ENCODE data around the gene SMYD3.

DNA sequence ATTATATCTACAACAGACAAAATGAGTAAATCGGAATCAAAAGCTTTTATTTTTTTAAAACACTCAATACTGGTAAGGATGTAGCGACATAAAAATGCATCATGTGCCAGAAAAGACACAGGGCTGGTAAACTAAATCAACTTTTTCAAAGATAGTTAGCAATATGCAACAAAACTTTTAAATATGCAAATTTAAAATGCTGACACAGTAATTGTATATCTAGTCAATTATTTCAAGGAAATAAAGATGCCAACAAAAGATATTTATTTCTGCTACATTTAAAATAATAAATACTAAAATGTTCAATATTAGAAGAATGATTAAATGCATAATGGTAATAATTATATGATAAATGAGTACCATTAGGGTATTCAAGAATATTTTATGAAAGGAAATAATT is 295.1 kb downstream of the SMYD3 start:
- TF ChIP-seq, protein P1, sequence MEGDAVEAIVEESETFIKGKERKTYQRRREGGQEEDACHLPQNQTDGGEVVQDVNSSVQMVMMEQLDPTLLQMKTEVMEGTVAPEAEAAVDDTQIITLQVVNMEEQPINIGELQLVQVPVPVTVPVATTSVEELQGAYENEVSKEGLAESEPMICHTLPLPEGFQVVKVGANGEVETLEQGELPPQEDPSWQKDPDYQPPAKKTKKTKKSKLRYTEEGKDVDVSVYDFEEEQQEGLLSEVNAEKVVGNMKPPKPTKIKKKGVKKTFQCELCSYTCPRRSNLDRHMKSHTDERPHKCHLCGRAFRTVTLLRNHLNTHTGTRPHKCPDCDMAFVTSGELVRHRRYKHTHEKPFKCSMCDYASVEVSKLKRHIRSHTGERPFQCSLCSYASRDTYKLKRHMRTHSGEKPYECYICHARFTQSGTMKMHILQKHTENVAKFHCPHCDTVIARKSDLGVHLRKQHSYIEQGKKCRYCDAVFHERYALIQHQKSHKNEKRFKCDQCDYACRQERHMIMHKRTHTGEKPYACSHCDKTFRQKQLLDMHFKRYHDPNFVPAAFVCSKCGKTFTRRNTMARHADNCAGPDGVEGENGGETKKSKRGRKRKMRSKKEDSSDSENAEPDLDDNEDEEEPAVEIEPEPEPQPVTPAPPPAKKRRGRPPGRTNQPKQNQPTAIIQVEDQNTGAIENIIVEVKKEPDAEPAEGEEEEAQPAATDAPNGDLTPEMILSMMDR (IDR thresholded peaks at IDR 0.05; ENCODE audit: extremely low read depth in 1 of 2, insufficient read depth in 1 of 2, low read depth in 1 of 2, low read length in 2 of 2) = no peak
- TF ChIP-seq EZH2 (IDR thresholded peaks at IDR 0.05; ENCODE audit: borderline replicate concordance, low read depth, low read length, severe bottlenecking) (no peak), POLR2AphosphoS5 (IDR thresholded peaks at IDR 0.05; ENCODE audit: insufficient read depth, low read depth, low read length) (no peak), MAX (IDR thresholded peaks at IDR 0.05; ENCODE audit: insufficient read depth, insufficient read length) (no peak), FOS (IDR thresholded peaks at IDR 0.05; ENCODE audit: borderline replicate concordance, insufficient read depth, low read length) (no peak)
